HEK293T (cell line): ENCODE data around the gene PCYT1A.
"Not testable (repeated sequence)": the region's sequence is repeated elsewhere in the genome, so short reads cannot be mapped to it uniquely, and the experiment has no call there.

Experiments
- BHLHE40 ChIP-seq: fragments of 450-650 bp; IDR thresholded peaks from 2 replicates; pipeline ENCODE4 v1.6.1; 2016; ENCODE audit warnings: mild to moderate bottlenecking, moderate library complexity, borderline replicate concordance
- CTBP1 ChIP-seq: fragments of 450-650 bp; IDR thresholded peaks from 2 replicates; pipeline ENCODE4 v1.6.1; 2016; ENCODE audit warnings: borderline replicate concordance
- ELF4 ChIP-seq: fragments of 450-650 bp; IDR thresholded peaks from 2 replicates; pipeline ENCODE4 v1.6.1; 2017; ENCODE audit warnings: antibody characterized with exemption
- FOXA1 ChIP-seq: fragments of 450-650 bp; IDR thresholded peaks from 2 replicates; pipeline ENCODE4 v1.6.1; 2016; ENCODE audit warnings: mild to moderate bottlenecking
- FOXM1 ChIP-seq: fragments of 450-650 bp; IDR thresholded peaks from 2 replicates; pipeline ENCODE4 v1.6.1; 2017; ENCODE audit warnings: mild to moderate bottlenecking, borderline replicate concordance
- LEF1 ChIP-seq: fragments of 450-650 bp; IDR thresholded peaks from 2 replicates; pipeline ENCODE4 v1.6.1; 2017; ENCODE audit warnings: mild to moderate bottlenecking, borderline replicate concordance
- NFRKB ChIP-seq: fragments of 450-650 bp; IDR thresholded peaks from 2 replicates; pipeline ENCODE4 v1.6.1; 2016; ENCODE audit warnings: mild to moderate bottlenecking, moderate library complexity
- SUZ12 ChIP-seq: fragments of 450-650 bp; IDR thresholded peaks from 2 replicates; pipeline ENCODE4 v1.6.1; 2016; ENCODE audit warnings: mild to moderate bottlenecking

- not testable (repeated sequence) for TF ChIP-seq SUZ12, NFRKB, BHLHE40, FOXM1, ELF4, LEF1, FOXA1, CTBP1
These were observed 29.5 kb upstream of the PCYT1A start for GRCh38 chr3:196316799-196317686.
